BE2C (cell line): Measurements from ENCODE around the gene TCTN3.

Experiments used
- DNase-seq: peaks from one replicate; pipeline ENCODE4 v3.0.0-alpha.2; 2020
- H3K27me3 ChIP-seq: fragments of 250-450 bp; sonication (Bioruptor Pico); 2 replicates; pipeline ENCODE4 v1.5.1; 2020; ENCODE audit warnings: mild to moderate bottlenecking
- H3K36me3 ChIP-seq: fragments of 250-450 bp; sonication (Bioruptor Pico); 2 replicates; pipeline ENCODE4 v1.5.1; 2020; ENCODE audit warnings: mild to moderate bottlenecking
- H3K4me1 ChIP-seq: fragments of 250-450 bp; sonication (Bioruptor Pico); 2 replicates; pipeline ENCODE4 v1.5.1; 2020
- H3K4me3 ChIP-seq: 2 replicates; pipeline ENCODE4 v1.5.1; 2011; ENCODE audit warnings: low read depth, low read length
- H3K9me3 ChIP-seq: fragments of 250-450 bp; sonication (Bioruptor Pico); 2 replicates; pipeline ENCODE4 v1.5.1; 2020
- TF ChIP-seq, protein P1 (sequence below): IDR thresholded peaks from 2 replicates; pipeline ENCODE4 v1.5.1; 2012; ENCODE audit warnings: mild to moderate bottlenecking, low read depth, low read length

The TCTN3 gene

DNA sequence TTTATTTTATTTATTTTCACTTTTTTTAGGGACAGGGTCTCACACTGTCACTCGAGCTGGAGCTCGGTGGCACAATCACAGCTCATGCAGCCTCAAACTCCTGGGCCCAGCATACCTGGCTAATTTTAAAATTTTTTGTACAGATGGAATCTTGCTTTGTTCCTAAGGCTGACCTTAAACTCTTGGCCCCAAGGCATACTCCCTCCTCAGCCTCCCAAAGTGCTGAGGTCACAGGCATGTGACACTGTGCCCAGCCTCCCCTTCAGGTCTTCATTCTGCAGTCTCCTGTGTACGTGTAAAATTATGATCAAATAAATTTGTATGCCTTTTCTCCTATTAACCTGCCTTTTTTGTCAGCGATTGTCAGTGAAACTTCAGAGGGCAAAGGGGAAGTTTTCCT is 17.8 kb upstream of the TCTN3 start:
- Histone ChIP-seq H3K4me3 (no peak overlapping the region), H3K27me3 (no peaks in the 10 kb centered on the region), H3K4me1 (no peaks in the 10 kb centered on the region), H3K36me3 (no peaks in the 10 kb centered on the region), H3K9me3 (no peaks in the 10 kb centered on the region)
- TF ChIP-seq, protein P1, sequence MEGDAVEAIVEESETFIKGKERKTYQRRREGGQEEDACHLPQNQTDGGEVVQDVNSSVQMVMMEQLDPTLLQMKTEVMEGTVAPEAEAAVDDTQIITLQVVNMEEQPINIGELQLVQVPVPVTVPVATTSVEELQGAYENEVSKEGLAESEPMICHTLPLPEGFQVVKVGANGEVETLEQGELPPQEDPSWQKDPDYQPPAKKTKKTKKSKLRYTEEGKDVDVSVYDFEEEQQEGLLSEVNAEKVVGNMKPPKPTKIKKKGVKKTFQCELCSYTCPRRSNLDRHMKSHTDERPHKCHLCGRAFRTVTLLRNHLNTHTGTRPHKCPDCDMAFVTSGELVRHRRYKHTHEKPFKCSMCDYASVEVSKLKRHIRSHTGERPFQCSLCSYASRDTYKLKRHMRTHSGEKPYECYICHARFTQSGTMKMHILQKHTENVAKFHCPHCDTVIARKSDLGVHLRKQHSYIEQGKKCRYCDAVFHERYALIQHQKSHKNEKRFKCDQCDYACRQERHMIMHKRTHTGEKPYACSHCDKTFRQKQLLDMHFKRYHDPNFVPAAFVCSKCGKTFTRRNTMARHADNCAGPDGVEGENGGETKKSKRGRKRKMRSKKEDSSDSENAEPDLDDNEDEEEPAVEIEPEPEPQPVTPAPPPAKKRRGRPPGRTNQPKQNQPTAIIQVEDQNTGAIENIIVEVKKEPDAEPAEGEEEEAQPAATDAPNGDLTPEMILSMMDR, result no peak
- no peak for DNase-seq

- no peak for DNase-seq
- no peaks in the 10 kb centered on the region for H3K4me1 ChIP-seq
- no peak overlapping the region for H3K4me3 ChIP-seq
- TF ChIP-seq, protein P1, result no peak
- H3K27me3 ChIP-seq, result no peaks in the 10 kb centered on the region
- no peaks in the 10 kb centered on the region for H3K36me3 ChIP-seq
- no peaks in the 10 kb centered on the region for H3K9me3 ChIP-seq
Measured at GRCh38 chr10:95706990-95707389, 13.3 kb upstream of the TCTN3 start.

GRCh38 chr10:95706573-95706972 is 12.8 kb upstream of the TCTN3 start:
- Histone ChIP-seq H3K27me3 (no peaks in the 10 kb centered on the region), H3K9me3 (no peaks in the 10 kb centered on the region), H3K36me3 (no peaks in the 10 kb centered on the region), H3K4me3 (no peak overlapping the region), H3K4me1 (no peaks in the 10 kb centered on the region)
- DNase-seq, result no peak
- TF ChIP-seq, protein P1, result no peak

- no peaks in the 10 kb centered on the region for H3K9me3 ChIP-seq
- TF ChIP-seq, protein P1, result no peak
- DNase-seq, result no peak
- H3K27me3 ChIP-seq, result no peaks in the 10 kb centered on the region
- H3K4me3 ChIP-seq, result no peak overlapping the region
- no peaks in the 10 kb centered on the region for H3K36me3 ChIP-seq
- H3K4me1 ChIP-seq, result no peaks in the 10 kb centered on the region
Measured at GRCh38 chr10:95698415-95698814, 4.7 kb upstream of the TCTN3 start.

- H3K4me3 ChIP-seq, result no peak overlapping the region
- TF ChIP-seq, protein P1, result no peak
- H3K9me3 ChIP-seq, result no peaks in the 10 kb centered on the region
- DNase-seq, result no peak
- no peaks in the 10 kb centered on the region for H3K4me1 ChIP-seq
- H3K36me3 ChIP-seq, result no peaks in the 10 kb centered on the region
- H3K27me3 ChIP-seq, result no peaks in the 10 kb centered on the region
Measured at GRCh38 chr10:95697429-95697828, 3.7 kb upstream of the TCTN3 start.

DNA sequence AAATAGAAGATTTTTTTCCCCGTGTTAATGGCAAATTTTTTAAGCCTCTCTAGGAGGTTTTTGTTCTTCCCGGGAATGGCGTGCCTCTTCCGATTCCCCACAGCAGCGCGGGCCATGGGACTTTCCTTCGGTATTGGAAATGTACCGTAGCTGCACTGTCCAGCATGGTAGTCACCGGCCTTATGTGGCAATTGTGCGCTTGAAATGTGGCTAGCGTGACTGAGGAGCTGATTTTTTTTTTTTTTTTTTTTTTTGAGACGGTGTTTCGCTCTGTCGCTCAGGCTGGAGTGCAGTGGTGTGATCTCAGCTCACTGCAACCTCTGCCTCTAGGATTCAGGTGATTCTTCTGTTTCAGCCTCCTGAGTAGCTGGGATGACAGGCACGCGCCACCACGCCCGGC is 938 bp upstream of the TCTN3 start:
- TF ChIP-seq, protein P1, result no peak
- no peaks in the 10 kb centered on the region for H3K27me3 ChIP-seq
- no peaks in the 10 kb centered on the region; the same call in 1 of the 2 replicates for H3K36me3 ChIP-seq
- no peak overlapping the region for H3K4me3 ChIP-seq
- no peaks in the 10 kb centered on the region for H3K4me1 ChIP-seq
- DNase-seq, result no peak
- H3K9me3 ChIP-seq, result no peaks in the 10 kb centered on the region
